Cerebellar nuclear complex (tissue), 1 donor: ENCODE results near the gene AAGAB.
"Not testable (repeated sequence)": the region's sequence is repeated elsewhere in the genome, so short reads cannot be mapped to it uniquely, and the experiment has no call there.

Experiments used
- DNase-seq, 2 experiments: peaks; one replicate each; lab custom pipeline; 2025; lab: John Stamatoyannopoulos, UW

Gene AAGAB

DNA sequence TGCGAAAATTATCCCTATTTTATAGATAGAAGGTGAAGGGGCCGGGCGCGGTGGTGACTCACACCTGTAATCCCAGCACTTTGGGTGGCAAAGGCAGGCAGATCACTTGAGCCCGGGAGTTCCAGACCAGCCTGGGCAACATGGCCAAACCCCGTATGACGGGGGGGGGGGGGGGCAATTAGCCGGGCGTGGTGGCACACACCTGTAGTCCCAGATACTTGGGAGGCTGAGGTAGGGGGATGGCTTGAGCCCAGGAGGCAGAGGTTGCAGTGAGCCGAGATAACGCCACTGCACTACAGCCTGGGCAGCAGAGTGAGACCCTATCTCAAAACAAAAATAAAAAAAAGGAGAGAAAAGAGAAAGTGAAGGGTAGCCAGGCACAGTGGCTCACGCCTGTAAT lies 1.4 kb downstream of the AAGAB start:
- DNase-seq, result no peak

DNA sequence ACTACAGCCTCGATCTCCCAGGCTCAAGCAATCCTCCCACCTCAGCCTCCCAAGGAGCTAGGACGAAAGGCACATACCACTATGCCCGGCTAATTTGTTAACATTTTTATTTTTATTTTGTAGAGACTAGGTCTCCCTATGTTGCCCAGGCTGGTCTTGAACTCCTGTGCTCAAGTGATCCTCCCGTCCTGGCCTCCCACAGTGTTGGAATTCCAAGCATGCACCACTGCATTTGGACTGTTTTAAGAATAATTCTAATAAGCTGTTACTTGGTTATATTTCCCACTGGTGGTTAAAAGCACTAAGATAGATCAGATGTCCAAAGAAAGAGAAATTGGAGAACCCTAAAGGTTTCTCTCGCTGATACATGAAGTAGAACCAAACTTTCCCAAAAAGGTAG lies 3.1 kb downstream of the AAGAB start:
- DNase-seq, result no peak

DNA sequence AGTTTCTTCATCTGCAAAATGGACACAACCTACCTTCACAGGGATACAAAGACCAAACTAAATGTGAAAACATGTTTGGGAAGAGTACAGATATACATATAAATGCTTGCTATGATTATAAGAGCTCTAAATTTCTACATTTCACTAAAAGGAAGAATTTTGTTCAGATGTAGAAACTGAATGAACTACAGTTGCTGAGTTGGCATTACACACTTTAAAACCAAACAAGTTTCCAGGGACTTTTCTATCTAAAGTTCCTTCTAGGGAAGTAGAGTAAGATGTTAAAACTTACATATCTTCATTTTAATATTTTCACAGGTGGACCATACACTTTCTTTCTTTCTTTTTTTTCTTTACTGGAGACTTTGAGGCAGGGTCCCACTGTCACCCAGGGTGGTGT lies 4.6 kb downstream of the AAGAB start:
- DNase-seq, result no peak

DNA sequence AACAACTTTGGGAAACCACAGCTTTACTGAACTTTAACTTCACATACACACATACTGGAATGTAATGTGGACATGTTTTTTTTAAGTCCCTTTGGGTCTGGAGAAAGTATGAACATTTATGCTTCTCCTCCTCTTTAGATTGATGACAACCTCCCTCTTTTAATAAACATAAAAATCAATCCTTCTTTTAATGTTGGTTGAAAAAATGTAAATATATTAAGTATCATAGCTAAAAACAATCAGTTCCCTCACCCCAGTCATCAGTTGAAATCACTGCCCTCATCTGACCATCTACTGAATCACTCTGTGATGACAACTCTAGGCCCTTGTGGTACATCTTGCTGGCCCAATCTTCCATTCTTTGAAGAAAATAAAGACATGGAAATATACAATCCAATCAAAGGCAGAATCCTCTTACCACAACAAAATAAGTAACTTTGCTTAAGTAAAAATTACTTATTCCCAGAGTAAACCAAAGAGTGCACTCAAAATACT lies 6.4 kb downstream of the AAGAB start:
- no peak for DNase-seq

DNA sequence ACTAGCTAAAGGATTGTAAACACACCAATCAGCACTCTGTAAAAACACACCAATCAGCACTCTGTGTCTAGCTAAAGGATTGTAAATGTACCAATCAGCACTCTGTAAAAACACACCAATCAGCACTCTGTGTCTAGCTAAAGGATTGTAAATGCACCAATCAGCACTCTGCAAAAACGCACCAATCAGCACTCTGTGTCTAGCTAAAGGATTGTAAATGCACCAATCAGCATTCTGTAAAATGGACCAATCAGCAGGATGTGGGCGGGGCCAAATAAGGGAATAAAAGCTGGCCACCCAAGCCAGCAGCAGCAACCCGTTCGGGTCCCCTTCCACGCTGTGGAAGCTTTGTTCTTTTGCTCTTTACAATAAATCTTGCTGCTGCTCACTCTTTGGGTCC lies 7.9 kb downstream of the AAGAB start:
- DNase-seq, result not testable (repeated sequence)

DNA sequence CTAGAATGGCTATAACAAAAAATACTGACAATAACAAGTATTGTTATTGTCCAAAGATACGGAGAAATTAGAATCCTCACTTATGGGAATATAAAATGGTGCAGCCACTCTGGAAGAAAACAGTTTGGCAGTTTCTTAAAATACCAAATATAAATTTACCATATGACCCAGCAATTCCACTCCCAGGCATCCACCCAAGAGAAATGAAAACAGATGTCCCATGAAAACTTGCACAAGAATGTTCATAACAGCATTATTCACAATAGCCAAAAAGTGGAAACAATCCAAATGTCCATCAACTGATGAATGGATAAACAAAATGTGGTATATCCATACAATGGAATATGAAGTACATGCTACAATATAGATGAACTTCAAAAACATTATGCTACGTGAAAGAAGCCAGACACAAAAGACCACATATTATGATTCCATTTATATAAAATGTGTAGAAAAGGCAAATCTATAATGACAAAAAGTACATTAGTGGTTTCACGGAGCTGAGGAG lies 9.4 kb downstream of the AAGAB start:
- no peak for DNase-seq

DNA sequence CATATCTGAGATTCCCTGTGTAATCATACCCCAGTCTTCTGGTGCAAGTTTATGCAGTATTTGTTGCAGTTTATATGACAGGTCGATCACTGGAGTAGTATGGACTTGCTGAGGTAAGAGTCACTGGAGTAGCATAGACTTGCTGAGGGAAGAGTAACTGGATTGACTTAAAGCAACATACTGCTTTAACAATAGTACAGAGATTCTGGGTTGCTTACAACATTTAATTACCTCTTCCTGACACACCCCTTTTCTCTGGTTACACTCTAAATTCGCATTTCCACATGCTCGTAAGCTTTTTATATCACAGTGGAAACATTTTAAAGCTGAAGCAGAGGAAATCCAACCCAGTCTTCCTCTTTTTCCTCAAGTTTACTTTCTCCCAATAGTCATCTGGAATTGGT lies 11.8 kb downstream of the AAGAB start:
- DNase-seq, result no peak

DNA sequence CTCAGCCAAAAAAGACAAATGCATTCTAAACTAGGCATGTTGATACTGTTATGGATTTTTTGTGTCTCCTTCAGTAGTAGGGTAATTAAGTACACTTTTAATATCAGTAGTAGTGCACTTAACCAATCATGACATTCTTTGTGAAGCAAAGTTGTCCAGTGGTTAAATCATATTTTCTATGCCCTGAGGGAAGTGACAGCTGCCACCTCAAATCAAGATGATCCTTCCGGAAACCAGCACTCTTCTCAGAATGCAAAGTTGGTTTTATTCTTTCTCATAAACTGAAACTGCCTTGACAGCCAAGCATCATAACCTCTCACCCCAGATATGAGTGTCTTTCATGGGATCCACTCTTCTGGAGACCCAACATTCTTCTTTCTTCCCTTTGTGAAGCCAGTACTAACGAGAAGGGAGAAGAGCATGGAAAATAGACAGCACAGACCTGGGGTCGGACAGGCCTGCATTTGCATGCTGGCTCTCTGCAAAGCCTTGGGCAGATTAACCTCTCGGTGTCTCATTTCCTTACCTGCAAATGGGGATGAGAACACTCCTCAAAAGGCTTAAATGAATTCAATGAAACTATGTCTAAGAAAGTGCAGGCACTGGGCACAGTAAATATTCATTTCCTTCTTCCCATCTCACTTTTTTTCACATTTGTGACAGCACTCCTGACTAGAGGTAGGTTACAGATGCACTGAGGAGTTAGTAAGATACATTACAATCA lies 13.2 kb downstream of the AAGAB start:
- DNase-seq, result no peak

DNA sequence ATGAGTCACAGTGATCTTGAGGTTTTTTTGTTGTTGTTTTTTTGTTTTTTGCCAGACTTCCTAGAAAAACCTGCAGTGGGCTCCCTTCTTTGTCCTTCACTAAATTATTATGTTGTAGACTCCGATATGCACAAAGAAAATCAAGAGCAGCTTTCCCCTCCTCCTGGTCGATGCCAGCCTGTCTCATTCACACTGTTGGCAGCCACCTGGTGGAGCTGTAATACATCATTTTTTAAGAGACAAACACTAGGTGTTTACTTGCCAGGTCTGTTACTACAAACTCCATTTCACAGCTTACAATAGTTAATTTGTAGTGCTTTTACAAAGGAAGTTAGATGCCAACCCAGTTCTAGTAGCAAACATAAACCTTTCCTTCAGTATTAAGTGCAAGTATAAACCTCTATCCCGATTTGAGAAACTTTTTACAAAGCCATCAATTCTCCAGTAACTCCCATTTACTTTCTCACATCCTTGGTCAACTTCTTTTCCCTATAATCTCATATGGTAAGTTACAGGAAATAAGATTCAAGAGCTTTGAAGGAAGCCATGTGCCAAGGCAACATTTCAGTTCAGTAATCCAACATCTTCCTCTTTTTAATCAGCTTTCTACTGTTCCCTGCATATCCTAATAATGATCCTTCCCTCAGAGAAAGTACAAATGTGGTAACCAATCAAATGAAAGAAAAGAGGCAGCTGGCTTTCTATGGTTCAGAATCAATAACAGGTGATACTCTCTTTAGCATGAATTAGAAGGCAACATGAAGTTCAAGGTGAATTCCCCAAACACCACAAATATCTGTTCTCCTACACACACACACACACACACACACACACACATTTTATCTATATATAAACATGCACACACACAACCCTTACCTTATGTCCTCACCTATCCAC lies 14.0 kb downstream of the AAGAB start:
- DNase-seq, result no peak

DNA sequence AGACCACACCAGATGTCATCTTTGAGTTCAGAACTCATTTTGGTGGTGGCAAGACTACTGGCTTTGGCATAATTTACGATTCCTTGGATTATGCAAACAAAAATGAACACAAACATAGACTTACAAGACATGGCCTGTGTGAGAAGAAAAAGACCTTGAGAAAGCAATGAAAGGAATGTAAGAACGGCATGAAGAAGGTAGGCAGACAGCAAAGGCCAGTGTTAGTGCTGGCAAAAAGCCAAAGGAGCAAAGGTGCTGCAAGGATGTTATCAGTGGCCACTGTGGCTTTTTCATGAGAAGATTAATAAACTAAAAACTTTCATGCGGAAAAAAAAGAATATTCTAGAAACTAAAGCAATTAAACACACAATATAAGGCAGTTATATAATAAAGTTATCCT lies 21.9 kb downstream of the AAGAB start:
- no peak for DNase-seq

DNA sequence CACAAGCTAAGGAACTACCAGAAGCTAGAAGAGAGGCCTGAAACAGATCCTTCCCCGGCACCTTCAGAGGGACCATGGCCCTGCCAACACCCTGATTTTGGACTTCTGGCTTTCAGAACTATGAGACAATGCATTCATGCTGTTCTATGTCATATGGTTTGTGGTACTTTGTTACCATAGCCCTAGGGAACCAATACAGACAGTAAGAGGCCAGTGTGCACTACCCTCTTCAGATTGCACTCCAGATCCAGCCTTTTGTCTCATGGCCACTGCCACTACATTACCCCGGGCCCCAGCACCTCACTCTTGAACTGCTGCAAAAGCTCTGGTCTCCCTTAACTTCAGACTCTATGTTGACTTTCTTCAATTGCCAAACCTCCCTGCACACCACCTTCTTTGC lies 24.0 kb downstream of the AAGAB start:
- DNase-seq, result no peak

DNA sequence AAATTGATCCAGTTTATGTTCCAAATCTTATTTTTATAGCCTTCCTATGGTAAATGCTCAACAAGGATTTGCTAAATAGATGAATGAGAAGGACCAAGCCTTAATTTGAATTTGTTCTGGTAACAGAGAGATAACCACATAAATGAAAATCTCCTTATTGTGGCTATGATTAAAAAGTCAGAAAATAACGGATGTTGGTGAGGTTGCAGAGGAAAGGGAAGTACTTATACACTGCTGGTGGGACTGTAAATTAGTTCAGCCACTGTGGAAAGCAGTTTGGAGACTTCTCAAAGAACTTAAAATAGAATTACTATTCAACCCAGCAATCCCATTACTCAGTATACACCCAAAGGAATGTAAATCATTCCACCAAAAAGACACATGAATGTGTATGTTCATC lies 26.2 kb downstream of the AAGAB start:
- DNase-seq, result no peak

DNA sequence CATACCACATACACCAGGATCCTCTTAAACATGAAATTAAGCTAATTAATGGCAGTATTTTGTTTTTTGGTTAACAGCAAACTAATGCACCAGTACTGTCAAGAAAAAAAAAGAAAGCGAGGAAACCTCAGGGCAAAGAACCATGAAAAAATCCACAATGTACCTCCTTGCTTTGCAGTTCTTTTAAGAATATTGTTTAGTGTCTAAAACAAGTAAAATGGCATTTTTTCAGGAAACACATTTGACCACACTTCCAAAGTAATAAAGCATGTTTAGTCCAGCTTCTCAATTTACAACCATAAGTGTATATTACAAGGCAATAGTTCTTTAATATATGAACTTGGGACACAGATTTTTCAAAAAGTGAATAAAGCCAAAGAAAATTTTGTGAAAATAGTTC lies 26.6 kb downstream of the AAGAB start:
- no peak for DNase-seq

DNA sequence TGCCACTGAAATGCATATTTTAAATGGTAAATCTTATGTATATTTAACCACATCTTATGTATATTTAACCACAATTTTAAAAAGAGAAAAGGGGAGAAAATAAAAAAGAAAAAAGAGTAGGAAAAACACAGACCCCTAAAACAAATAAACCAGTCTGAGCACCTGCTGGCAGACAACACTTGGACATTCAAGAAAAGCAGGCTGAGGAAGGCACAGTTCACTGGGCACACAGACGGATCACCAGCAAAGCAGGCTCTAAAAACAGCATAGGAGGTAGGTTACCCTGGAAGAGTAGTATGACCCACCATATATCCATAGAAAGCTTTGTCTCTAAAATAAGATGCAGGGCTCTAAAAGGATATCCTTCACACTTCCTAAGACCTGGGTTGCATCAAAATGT lies 27.0 kb downstream of the AAGAB start:
- DNase-seq, result no peak

DNA sequence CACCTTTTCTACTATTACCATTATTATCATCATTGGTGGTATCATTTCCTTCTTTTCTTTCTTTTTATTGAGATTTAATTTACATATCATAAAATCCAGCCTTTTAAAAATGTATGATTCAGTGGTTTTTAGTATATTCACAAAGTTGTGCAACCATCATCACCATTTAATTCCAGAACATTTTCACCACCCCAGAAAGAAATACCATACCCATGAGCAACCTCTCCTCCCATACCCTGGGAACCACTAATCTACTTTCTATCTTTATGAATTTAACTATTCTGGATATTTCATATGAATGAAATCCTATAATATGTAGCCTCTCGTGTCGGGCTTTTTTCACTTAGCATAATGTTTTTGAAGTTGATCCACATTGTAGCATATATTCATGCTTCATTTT lies 29.1 kb downstream of the AAGAB start:
- DNase-seq, result no peak

DNA sequence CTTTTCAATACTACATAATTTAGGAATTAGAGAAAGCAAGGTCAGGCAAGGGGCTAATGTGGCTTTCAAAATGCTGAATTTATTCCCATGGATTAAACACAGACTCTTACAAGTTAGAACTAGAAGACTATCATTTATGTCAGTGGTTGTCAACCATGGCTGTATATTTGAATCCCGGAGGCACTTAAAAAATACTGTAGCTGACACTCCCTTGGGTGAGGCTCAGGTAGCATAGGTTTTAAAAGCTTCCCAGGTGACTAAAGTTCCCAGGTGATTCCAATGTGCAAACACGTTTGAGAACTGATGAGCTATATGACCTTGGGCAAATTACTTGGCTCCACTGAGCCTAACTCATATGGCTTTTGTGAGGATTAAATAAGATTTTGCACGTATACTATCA lies 29.6 kb downstream of the AAGAB start:
- DNase-seq, result no peak

DNA sequence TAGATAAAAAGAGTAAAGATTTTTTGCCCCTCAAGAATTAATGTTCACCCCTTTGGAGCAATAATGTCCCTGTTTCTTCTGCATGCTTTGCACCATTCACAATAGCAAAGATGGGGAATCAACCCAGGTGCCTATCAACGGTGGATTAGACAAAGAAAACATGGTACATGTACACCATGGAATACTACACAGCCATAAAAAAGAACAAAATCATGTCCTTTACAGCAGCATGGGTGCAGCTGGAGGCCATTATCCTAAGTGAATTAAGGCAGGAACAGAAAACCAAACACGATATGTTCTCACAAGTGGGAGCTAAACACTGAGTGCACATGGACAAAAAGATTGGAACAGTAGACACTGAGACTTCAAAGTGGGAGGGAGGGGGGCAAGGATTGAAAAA lies 35.2 kb downstream of the AAGAB start:
- DNase-seq, result no peak

DNA sequence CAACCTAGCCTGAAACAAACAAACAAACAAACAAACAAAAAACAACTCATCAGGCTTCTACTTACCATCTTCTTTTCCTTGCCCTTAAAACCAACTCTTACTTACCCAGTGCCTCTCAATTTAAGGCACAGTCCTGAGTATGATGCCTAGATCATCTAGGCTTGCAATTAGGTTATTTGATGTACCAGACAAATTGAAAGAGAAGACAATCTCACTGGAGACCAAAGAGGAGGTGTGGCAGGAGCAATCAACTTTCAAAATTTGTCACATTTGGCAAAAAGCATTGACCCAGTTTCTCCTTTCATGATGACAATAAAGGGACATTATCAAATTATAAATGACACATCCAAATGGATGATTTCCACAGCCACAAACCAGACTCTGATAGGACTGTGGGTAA lies 36.0 kb downstream of the AAGAB start:
- no peak for DNase-seq

DNA sequence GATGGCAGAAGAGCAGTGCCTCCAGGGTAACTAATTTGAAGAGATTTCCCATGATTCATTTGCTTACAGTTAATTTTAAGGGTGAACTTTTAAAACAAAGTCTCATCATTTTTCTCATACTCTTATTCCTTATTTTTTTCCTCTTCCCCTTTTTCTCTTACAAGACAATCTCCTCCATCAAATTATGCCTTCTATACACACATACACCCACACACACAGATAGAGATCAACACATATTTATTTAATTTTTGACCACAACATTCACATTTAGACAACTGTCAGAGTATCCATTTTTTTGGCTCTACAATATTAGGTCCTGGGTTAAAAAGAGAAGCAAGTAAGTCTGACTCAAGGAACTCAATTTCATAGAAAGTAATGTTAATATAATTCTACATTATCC lies 37.6 kb downstream of the AAGAB start:
- DNase-seq, result no peak

DNA sequence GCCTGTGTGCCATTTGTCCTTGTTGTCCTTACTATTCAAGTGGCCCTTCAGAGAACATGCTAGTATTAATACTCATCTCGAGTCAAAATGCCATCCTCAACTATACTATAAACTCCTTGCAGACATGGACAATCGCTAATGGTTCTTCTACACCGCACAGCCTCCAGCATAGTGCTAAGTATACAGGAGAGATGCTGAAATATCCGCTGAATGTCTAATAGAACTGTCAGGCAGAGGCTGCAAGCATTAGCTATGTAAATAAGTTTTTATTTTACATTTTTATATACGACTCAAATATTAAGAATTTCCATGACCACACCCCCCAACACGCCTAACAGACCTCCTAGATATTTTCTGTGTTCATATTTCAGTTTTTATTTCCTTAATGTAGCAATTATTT lies 39.4 kb downstream of the AAGAB start:
- no peak for DNase-seq

DNA sequence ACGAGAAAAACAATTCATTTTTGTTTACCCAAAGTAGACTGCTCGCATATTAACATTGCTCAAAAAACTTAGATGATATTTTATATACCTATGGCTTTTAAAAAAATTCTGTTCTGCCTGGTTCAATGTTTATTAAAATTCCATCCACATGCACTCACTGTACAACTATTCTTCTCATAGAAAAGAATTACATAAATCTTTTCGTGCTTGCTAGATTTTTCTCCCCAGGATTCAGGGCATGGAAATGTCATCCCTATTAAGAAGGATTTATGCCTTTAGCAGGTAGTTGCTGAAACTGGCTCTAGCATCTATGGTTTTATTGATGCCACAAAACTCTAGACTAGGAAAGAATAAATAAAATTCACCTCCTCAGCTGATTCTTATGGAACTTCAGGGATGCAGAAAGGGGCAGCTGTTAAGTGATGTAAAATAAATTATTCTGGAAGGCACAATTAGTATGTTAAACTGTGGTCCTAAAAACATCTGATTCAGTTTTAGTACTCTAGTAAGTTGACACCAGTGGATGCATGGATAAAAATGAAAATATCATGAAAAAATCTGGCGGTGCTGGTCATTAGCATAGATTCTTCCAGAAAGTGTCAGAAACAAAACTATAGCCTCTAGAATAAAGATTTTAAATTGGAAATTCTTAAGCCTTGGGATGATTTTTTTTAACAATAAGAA lies 41.6 kb downstream of the AAGAB start:
- DNase-seq, result no peak

DNA sequence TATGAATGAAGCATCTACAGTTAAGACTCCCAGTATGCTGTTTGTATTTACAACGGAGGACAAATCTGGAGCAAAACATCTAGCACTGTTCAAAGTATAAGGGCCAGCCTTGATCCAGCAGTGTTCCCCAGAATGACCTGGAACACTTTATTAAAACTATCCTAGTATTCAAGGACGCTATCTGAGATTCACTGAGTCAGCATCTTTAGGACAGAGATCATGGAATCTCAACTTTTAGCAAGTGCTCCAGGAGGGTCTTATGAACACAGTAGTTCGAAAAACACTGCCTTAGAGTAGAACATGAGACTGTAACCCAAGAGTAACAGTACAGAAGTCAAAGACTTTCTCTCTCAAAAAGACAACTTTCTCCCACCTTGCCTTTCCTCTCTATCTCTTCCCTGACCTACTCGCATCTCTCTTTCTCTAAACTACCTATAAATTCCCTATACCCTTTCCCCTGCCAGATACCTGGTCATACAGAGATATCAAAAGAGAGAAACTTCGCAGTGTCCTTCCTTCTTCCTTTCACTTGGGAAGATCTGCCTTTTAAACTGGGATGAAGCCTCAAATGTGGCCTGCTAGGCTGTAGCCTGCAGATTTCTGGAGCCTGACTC lies 43.8 kb downstream of the AAGAB start:
- no peak for DNase-seq
